ENCODE measurements around the gene GALNT10. TPM values are rescaled to one million over a fixed set of nuclear protein-coding genes. Genes with fewer than 3 reads are reported as not detected.

GALNT10 gene
- total RNA-seq, 1 donor from 2014 or later: 4.8 TPM

DNA sequence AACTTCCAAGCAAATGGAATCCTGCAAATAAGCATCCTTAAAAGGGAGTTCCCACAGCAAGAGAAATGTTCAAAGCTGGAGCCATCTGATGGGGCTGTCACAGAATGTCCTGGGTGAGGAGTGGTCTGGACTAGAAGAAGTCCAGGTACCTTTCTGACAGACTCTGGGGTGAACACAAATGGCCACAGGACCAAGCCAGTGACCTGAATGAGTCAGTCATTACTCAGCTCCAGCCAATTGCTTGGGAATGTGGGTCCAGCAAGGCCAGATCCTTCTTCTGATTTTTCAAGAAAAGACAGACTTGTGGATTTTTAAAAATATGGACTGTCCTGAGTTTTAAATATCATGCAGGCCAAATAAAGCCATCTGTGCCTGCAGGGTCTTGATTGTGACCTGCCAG, 30.1 kb downstream of the GALNT10 start:
- no peak overlapping the region for H3K27ac Mint-ChIP-seq (ENCODE audit: unreplicated experiment)
- DNase-seq: no peak
- peaks cover 6% of the 10 kb centered on the region for H3K9me3 Mint-ChIP-seq (ENCODE audit: unreplicated experiment)
- peaks cover 12% of the 10 kb centered on the region for H3K27me3 Mint-ChIP-seq (ENCODE audit: unreplicated experiment)
- no peak overlapping the region for H3K4me3 Mint-ChIP-seq (ENCODE audit: unreplicated experiment)
- peaks cover 7% of the 10 kb centered on the region for H3K36me3 Mint-ChIP-seq (ENCODE audit: unreplicated experiment)
- TF ChIP-seq, protein P1, sequence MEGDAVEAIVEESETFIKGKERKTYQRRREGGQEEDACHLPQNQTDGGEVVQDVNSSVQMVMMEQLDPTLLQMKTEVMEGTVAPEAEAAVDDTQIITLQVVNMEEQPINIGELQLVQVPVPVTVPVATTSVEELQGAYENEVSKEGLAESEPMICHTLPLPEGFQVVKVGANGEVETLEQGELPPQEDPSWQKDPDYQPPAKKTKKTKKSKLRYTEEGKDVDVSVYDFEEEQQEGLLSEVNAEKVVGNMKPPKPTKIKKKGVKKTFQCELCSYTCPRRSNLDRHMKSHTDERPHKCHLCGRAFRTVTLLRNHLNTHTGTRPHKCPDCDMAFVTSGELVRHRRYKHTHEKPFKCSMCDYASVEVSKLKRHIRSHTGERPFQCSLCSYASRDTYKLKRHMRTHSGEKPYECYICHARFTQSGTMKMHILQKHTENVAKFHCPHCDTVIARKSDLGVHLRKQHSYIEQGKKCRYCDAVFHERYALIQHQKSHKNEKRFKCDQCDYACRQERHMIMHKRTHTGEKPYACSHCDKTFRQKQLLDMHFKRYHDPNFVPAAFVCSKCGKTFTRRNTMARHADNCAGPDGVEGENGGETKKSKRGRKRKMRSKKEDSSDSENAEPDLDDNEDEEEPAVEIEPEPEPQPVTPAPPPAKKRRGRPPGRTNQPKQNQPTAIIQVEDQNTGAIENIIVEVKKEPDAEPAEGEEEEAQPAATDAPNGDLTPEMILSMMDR (IDR thresholded peaks at IDR 0.05; ENCODE audit: partially characterized antibody, unreplicated experiment): no peak
- peaks cover 27% of the 10 kb centered on the region for H3K4me1 Mint-ChIP-seq (ENCODE audit: low read depth, unreplicated experiment)

DNA sequence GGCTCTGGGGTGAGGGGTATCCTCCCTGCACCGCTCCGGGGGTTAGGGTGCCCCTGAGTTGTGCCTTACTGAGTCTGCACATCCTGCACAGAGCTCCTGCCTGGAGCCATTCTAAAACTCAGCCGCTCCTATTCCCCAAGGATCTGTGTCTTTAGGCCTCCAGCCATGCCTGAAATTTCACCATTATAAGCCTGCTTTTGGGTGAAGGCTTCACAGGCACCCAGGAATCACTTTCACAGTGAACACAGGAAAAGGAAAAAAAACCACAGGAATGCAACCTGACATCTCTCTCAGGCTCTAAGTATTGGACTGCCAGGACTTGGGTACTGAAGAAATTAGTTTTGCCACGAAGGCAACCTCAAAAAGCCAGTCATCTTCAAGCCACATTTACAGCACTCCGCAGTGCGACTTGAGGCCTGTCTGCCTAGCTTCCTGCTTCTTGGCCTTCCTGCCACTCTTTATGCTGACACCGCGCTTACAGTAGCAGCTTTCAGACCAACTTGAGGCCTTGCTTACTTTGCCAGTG, 30.9 kb downstream of the GALNT10 start:
- no peak overlapping the region for H3K27ac Mint-ChIP-seq (ENCODE audit: unreplicated experiment)

DNA sequence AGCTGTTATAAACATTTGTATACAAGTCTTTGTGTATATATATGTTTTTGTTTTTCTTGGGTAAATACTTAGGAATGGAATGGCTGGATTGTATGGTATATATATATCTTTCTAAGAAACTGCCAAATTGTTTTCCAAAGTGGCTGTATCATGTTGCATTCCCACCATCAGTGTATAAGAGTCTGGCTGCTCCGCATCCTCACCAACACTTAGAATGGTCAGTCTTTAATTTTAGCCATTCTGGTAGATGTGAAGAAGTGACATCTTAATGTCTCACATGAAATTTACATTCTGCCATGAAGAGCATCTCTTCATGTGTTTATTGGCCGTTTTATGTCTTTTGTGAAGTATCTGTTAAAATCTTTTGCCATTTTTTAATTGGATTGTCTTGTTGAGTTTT, 31.9 kb downstream of the GALNT10 start:
- DNase-seq: no peak
- Mint-ChIP-seq H3K36me3 (ENCODE audit: unreplicated experiment) (peaks cover 11% of the 10 kb centered on the region), H3K27me3 (ENCODE audit: unreplicated experiment) (peaks cover 12% of the 10 kb centered on the region)

More for the DNA sequence above, 30.9 kb downstream of the GALNT10 start:
- Mint-ChIP-seq H3K9me3 (ENCODE audit: unreplicated experiment) (peaks cover 7% of the 10 kb centered on the region), H3K4me1 (ENCODE audit: low read depth, unreplicated experiment) (peaks cover 27% of the 10 kb centered on the region), H3K36me3 (ENCODE audit: unreplicated experiment) (peaks cover 9% of the 10 kb centered on the region), H3K27me3 (ENCODE audit: unreplicated experiment) (peaks cover 12% of the 10 kb centered on the region), H3K4me3 (ENCODE audit: unreplicated experiment) (no peak overlapping the region)
- TF ChIP-seq, protein P1 (IDR thresholded peaks at IDR 0.05; ENCODE audit: partially characterized antibody, unreplicated experiment): no peak
- DNase-seq: no peak

DNA sequence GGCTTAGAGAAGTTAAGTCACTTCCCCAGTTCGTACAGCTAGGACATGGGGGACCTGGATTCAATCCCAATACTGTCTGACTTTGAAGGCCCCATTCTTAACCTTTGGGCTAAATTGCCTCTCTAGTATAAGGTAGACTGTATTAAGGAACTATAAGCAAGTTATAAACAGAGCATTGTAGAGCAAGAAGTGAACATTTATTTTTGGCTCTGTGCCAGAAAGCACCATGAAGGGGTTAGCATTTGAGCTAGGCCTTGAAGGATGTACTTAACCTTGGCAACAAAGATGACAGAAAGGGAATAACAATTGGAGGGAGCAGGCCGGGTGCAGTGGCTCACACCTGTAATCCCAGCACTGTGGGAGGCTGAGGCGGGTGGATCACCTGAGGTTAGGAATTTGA, 32.8 kb downstream of the GALNT10 start:
- Mint-ChIP-seq H3K4me1 (ENCODE audit: low read depth, unreplicated experiment) (peaks cover 14% of the 10 kb centered on the region), H3K27me3 (ENCODE audit: unreplicated experiment) (peaks cover 12% of the 10 kb centered on the region), H3K36me3 (ENCODE audit: unreplicated experiment) (peaks cover 19% of the 10 kb centered on the region), H3K27ac (ENCODE audit: unreplicated experiment) (no peak overlapping the region), H3K9me3 (ENCODE audit: unreplicated experiment) (peaks cover 11% of the 10 kb centered on the region), H3K4me3 (ENCODE audit: unreplicated experiment) (no peak overlapping the region)
- no peak for DNase-seq
- TF ChIP-seq, protein P1 (IDR thresholded peaks at IDR 0.05; ENCODE audit: partially characterized antibody, unreplicated experiment): no peak

More for the DNA sequence above, 31.9 kb downstream of the GALNT10 start:
- H3K4me3 Mint-ChIP-seq (ENCODE audit: unreplicated experiment): no peak overlapping the region
- TF ChIP-seq, protein P1 (IDR thresholded peaks at IDR 0.05; ENCODE audit: partially characterized antibody, unreplicated experiment): no peak
- peaks cover 9% of the 10 kb centered on the region for H3K9me3 Mint-ChIP-seq (ENCODE audit: unreplicated experiment)
- H3K27ac Mint-ChIP-seq (ENCODE audit: unreplicated experiment): no peak overlapping the region
- H3K4me1 Mint-ChIP-seq (ENCODE audit: low read depth, unreplicated experiment): peaks cover 20% of the 10 kb centered on the region

DNA sequence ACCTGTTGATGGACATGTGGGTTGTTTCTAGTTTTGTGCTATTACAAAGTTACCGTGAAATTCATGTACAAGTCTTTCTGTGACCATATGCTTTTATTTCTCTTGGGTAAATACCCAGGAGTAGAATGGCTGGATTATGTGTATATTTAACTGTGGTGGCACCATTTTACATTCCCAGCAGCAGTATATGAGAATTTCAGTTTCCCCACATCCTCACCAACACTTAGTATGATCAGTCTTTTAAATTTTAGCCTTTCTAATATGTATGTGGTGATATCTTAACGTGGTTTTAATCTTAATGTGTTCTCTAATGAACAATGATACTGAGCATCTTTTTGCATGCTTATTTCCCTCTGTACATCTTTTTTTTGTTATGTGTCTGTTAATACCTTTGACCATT, 36.6 kb downstream of the GALNT10 start:
- H3K27ac Mint-ChIP-seq (ENCODE audit: unreplicated experiment): no peak overlapping the region
- H3K36me3 Mint-ChIP-seq (ENCODE audit: unreplicated experiment): peaks cover 19% of the 10 kb centered on the region
- no peak overlapping the region for H3K4me3 Mint-ChIP-seq (ENCODE audit: unreplicated experiment)
- DNase-seq: no peak
- H3K27me3 Mint-ChIP-seq (ENCODE audit: unreplicated experiment): peaks cover 5% of the 10 kb centered on the region
- no peaks in the 10 kb centered on the region for H3K4me1 Mint-ChIP-seq (ENCODE audit: low read depth, unreplicated experiment)
- TF ChIP-seq, protein P1 (IDR thresholded peaks at IDR 0.05; ENCODE audit: partially characterized antibody, unreplicated experiment): no peak
- peaks cover 9% of the 10 kb centered on the region for H3K9me3 Mint-ChIP-seq (ENCODE audit: unreplicated experiment)
